Hematopoietic multipotent progenitor cell treated with erythropoietin and hydrocortisone succinate and interleukin-3 and kit ligand, for 8 days (in vitro differentiated cells): ENCODE results near the gene HAL.

Source experiments
- DNase-seq: peaks from one replicate; pipeline ENCODE4 v3.0.0-alpha.2; 2015

Gene HAL

GRCh38 chr12:95996034-95996658 lies at the start of gene HAL:
TSS of gene HAL (minus strand) at chr12:95996344. CDS start at chr12:95995910, 434 bp downstream.
- DNase-seq, result peak; percentile 6

- no peak for DNase-seq
Observed at GRCh38 chr12:96045566-96045965, 49.4 kb upstream of the HAL start.

GRCh38 chr12:96044943-96045290 lies 48.8 kb upstream of the HAL start:
- no peak for DNase-seq

- DNase-seq, result no peak
Observed at GRCh38 chr12:96044017-96044942, 48.1 kb upstream of the HAL start.

- DNase-seq, result no peak
Observed at GRCh38 chr12:96041181-96041580, 45.0 kb upstream of the HAL start.

GRCh38 chr12:96040305-96041133 lies 44.4 kb upstream of the HAL start:
- DNase-seq, result peak; percentile 39

GRCh38 chr12:96039516-96039915 lies 43.4 kb upstream of the HAL start:
- DNase-seq, result no peak

- DNase-seq, result no peak
Observed at GRCh38 chr12:96036765-96037455, 40.8 kb upstream of the HAL start.

GRCh38 chr12:96035283-96036236 lies 39.4 kb upstream of the HAL start, which contains the start of gene LTA4H:
TSS of gene LTA4H (minus strand) at chr12:96035587. CDS start at chr12:96035519, 68 bp downstream.
- DNase-seq, result peak; percentile 99

GRCh38 chr12:96034621-96035282 lies 38.6 kb upstream of the HAL start:
- DNase-seq, result peak; percentile 14

- no peak for DNase-seq
Observed at GRCh38 chr12:96033549-96034389, 37.6 kb upstream of the HAL start.

GRCh38 chr12:96029826-96030225 lies 33.7 kb upstream of the HAL start:
- no peak for DNase-seq

GRCh38 chr12:96028538-96028937 lies 32.4 kb upstream of the HAL start:
- no peak for DNase-seq

GRCh38 chr12:96026331-96026730 lies 30.2 kb upstream of the HAL start:
- DNase-seq, result no peak

GRCh38 chr12:96025518-96025917 lies 29.4 kb upstream of the HAL start:
- DNase-seq, result no peak

- DNase-seq, result no peak
Observed at GRCh38 chr12:96020314-96021003, 24.3 kb upstream of the HAL start.

GRCh38 chr12:96015672-96016071 lies 19.5 kb upstream of the HAL start:
- peak; percentile 30 for DNase-seq

GRCh38 chr12:96014943-96015599 lies 18.9 kb upstream of the HAL start:
- DNase-seq, result no peak

- DNase-seq, result no peak
Observed at GRCh38 chr12:96007729-96008128, 11.6 kb upstream of the HAL start.
